Naive thymus-derived CD4-positive, alpha-beta T cell (primary cell): ENCODE measurements around the gene LARGE1. TPM values are rescaled to one million over a fixed set of nuclear protein-coding genes. Genes with fewer than 3 reads are reported as not detected.
A peak's percentile ranks its signal among the peaks of the same experiment; 100 is the strongest.

ENCODE experiments used
- ATAC-seq: fragments of 150-1000 bp; cut with Tn5 transposase; 2 replicates; pipeline ENCODE4 v1.10.0; 2021; ENCODE audit warnings: mild to moderate bottlenecking, moderate library complexity
- CTCF ChIA-PET: fragments of 350-600 bp; sonication (Branson Sonifier 250); formaldehyde crosslinking; loops from one replicate; lab custom pipeline; 2021; ENCODE audit warnings: antibody characterized with exemption; lab: Charles Lee
- POLR2A ChIA-PET: fragments of 350-600 bp; sonication (Branson Sonifier 250); formaldehyde crosslinking; loops from one replicate; lab custom pipeline; 2021; ENCODE audit warnings: antibody characterized with exemption, inconsistent platforms; lab: Charles Lee
- DNase-seq, 9 donors: peaks; one replicate each; pipeline versions ENCODE4 v3.0.0 to v3.0.0-alpha.2; 2020 to 2022; ENCODE audit warnings: mixed read lengths in 1 of 9
- H3K27ac ChIP-seq: one replicate; pipeline ENCODE4 v1.7.0; 2013; ENCODE audit warnings: mild to moderate bottlenecking, low read depth, low read length, moderate library complexity
- H3K27me3 ChIP-seq, 2 donors: one replicate each; pipeline ENCODE4 v1.7.0; 2013; ENCODE audit warnings: low read length in 2 of 2, mild to moderate bottlenecking in 2 of 2, moderate library complexity in 2 of 2; ENCODE audit not compliant: control insufficient read depth in 2 of 2, insufficient read depth in 2 of 2
- H3K36me3 ChIP-seq, 3 experiments: 1 replicate in 2 of 3; 2 replicates in 1 of 3; pipeline ENCODE4 v1.7.0; 2013; ENCODE audit warnings: low read length in 3 of 3, mild to moderate bottlenecking in 3 of 3, moderate library complexity in 1 of 3; ENCODE audit not compliant: insufficient read depth in 3 of 3, control insufficient read depth in 2 of 3
- H3K4me1 ChIP-seq, 2 donors: one replicate each; pipeline ENCODE4 v1.7.0; 2013; ENCODE audit warnings: low read length in 2 of 2, mild to moderate bottlenecking in 2 of 2, moderate library complexity in 1 of 2; ENCODE audit not compliant: control insufficient read depth in 2 of 2, insufficient read depth in 2 of 2
- H3K4me3 ChIP-seq: 2 replicates; pipeline ENCODE4 v1.7.0; 2013; ENCODE audit warnings: mild to moderate bottlenecking, low read length
- H3K9me3 ChIP-seq, 3 experiments: 1 replicate in 2 of 3; 2 replicates in 1 of 3; pipeline ENCODE4 v1.7.0; 2013; ENCODE audit warnings: low read length in 3 of 3; ENCODE audit not compliant: control insufficient read depth in 2 of 3
- H3K27ac Mint-ChIP-seq, 9 donors: one replicate each; pipeline ENCODE4 v1.8.0; 2020 to 2022; ENCODE audit warnings: mixed read lengths in 9 of 9, mild to moderate bottlenecking in 8 of 9, moderate library complexity in 5 of 9, inconsistent platforms in 2 of 9
- H3K27me3 Mint-ChIP-seq, 5 donors: one replicate each; pipeline ENCODE4 v1.8.0; 2021 to 2022; ENCODE audit warnings: mixed read lengths in 5 of 5, mild to moderate bottlenecking in 1 of 5
- H3K36me3 Mint-ChIP-seq, 5 donors: one replicate each; pipeline ENCODE4 v1.8.0; 2020 to 2022; ENCODE audit warnings: mixed read lengths in 5 of 5, mild to moderate bottlenecking in 3 of 5, inconsistent platforms in 1 of 5
- H3K4me1 Mint-ChIP-seq, 7 donors: one replicate each; pipeline ENCODE4 v1.8.0; 2020 to 2022; ENCODE audit warnings: mixed read lengths in 7 of 7, mild to moderate bottlenecking in 3 of 7, inconsistent platforms in 1 of 7
- H3K4me3 Mint-ChIP-seq, 10 donors: one replicate each; pipeline ENCODE4 v1.8.0; 2020 to 2022; ENCODE audit warnings: mild to moderate bottlenecking in 10 of 10, mixed read lengths in 10 of 10, moderate library complexity in 6 of 10, inconsistent platforms in 2 of 10
- H3K9me3 Mint-ChIP-seq, 11 donors: one replicate each; pipeline ENCODE4 v1.8.0; 2020 to 2022; ENCODE audit warnings: mixed read lengths in 11 of 11, mild to moderate bottlenecking in 4 of 11, inconsistent platforms in 1 of 11, moderate library complexity in 1 of 11
- intact Hi-C, 2 donors: fragments of 100-400 bp; cut with micrococcal nuclease; formaldehyde crosslinking; loops; one replicate each; pipeline ENCODE4 v1.15.1; 2023
- polyA plus RNA-seq, 2 donors: library from polyadenylated mRNA; unstranded; fragments of 300-500 nt; fragmentation: Illumina TruSeq; gene quantifications; one replicate each; pipeline ENCODE4 v1.2.3, GENCODE V29; 2021
- total RNA-seq, 6 experiments: library from RNA in 5 of 6; stranded (reverse) in 5 of 6; gene quantifications; 1 replicate in 5 of 6; 2 replicates in 1 of 6; pipeline ENCODE4 v1.2.3 and lab custom pipeline; 2021 to 2026

The LARGE1 gene
- total and polyA plus RNA-seq, 7 experiments from 2014 or later: 2.3 to 4.8 (median 3.0) TPM; not detected in 3

- Mint-ChIP-seq H3K27ac (no peak overlapping the region), H3K36me3 (no peaks in the 10 kb centered on the region), H3K4me3 (no peak overlapping the region), H3K27me3 (no peaks in the 10 kb centered on the region), H3K9me3 (peaks cover 0 to 19% (median 4%) of the 10 kb centered on the region in 11 donors), H3K4me1 (peaks cover 0 to 8% (median 0%) of the 10 kb centered on the region in 7 donors)
- Histone ChIP-seq H3K4me1 (no peaks in the 10 kb centered on the region), H3K4me3 (no peak overlapping the region), H3K27me3 (no peaks in the 10 kb centered on the region), H3K27ac (no peak overlapping the region), H3K9me3 (peaks cover 0 to 6% (median 0%) of the 10 kb centered on the region in 3 experiments), H3K36me3 (no peaks in the 10 kb centered on the region)
- ChIA-PET CTCF (no interaction called here), POLR2A (no interaction called here)
- intact Hi-C loops: no loop called here
- DNase-seq (no peak), ATAC-seq (no peak)
Observed at GRCh38 chr22:33519974-33520903, 400.0 kb downstream of the LARGE1 start.

DNA sequence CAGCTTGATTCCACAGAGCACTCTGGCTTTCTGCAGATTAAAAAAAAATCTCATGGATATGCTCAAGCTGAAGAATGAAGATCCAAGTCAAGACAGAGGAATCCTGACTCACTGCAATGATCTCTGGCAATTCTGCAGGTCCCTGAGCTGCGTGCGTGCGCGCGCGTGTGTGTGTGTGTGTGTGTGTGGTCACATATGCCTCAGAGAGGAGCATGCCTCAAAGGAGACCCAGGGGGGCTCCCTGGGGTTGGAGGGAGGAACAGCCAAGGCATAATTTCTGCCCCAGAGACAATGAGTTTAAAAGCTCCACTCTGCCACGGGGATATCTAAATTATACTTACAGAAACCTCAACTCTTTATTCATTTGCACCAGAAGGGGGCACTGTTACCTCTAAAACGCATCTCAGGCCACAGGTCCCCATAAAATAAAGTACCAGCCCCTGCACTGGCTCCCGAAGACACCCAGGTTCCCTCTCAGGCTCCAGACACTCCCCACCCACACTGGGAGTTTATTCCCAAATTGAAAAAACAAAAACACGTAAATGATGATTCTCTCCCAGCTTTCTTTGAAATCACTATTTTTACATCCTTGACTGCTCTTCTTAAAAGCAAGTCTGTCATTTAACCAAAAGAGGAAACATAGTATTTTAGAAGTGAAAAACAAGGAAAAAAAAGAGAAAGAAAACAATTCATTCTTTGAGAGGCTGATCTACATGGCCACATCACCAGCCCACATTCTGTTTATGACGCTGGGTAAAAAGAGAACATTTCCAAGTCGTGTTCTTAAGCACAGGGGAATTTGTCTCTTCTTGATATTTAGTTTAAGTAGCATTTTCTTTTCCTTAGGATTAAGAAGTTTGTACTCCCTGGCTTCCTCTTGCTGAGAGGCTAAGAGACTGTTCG lies 401.0 kb downstream of the LARGE1 start:
- no peak overlapping the region for H3K27ac ChIP-seq
- no peaks in the 10 kb centered on the region for H3K36me3 ChIP-seq
- ATAC-seq (no peak), DNase-seq (no peak)
- CTCF ChIA-PET: no interaction called here
- POLR2A ChIA-PET: no interaction called here
- intact Hi-C loops: no loop called here
- H3K4me3 ChIP-seq: no peak overlapping the region
- no peak overlapping the region for H3K4me3 Mint-ChIP-seq
- H3K4me1 Mint-ChIP-seq: peaks cover 0 to 8% (median 0%) of the 10 kb centered on the region in 7 donors
- peaks cover 0 to 15% (median 4%) of the 10 kb centered on the region in 11 donors for H3K9me3 Mint-ChIP-seq
- no peaks in the 10 kb centered on the region for H3K27me3 ChIP-seq
- no peaks in the 10 kb centered on the region for H3K36me3 Mint-ChIP-seq
- no peak overlapping the region for H3K27ac Mint-ChIP-seq
- no peaks in the 10 kb centered on the region for H3K27me3 Mint-ChIP-seq
- H3K4me1 ChIP-seq: no peaks in the 10 kb centered on the region
- peaks cover 0 to 6% (median 0%) of the 10 kb centered on the region in 3 experiments for H3K9me3 ChIP-seq

DNA sequence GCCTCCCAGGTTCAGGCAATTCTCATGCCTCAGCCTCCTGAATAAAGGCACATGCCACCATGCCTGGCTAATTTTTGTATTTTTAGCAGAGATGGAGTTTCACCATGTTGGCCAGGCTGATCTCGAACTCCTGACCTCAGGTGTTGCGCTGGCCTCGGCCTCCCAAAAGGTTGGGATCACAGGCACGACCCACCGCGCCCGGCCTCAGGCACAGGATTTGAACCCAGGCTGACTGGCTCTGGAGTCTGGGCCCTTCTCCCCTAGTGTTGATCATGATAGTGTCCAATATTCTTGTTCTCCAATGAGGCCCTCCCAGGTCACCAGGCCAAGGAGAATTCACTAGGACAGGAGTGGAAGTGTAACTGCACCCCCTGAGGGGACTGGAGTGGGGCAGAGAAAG lies 401.9 kb downstream of the LARGE1 start:
- H3K27me3 Mint-ChIP-seq: no peaks in the 10 kb centered on the region
- H3K4me1 Mint-ChIP-seq: peaks cover 0 to 8% (median 0%) of the 10 kb centered on the region in 7 donors
- H3K4me3 ChIP-seq: no peak overlapping the region
- H3K27ac Mint-ChIP-seq: peak overlapping the region in 1 of 9 donors; percentile 33
- H3K27me3 ChIP-seq: no peaks in the 10 kb centered on the region
- intact Hi-C loops: no loop called here
- H3K36me3 ChIP-seq: no peaks in the 10 kb centered on the region
- ATAC-seq (no peak), DNase-seq (no peak)
- H3K36me3 Mint-ChIP-seq: no peaks in the 10 kb centered on the region
- no peak overlapping the region for H3K27ac ChIP-seq
- no peak overlapping the region for H3K4me3 Mint-ChIP-seq
- peaks cover 0 to 15% (median 4%) of the 10 kb centered on the region in 11 donors for H3K9me3 Mint-ChIP-seq
- H3K9me3 ChIP-seq: peaks cover 0 to 6% (median 0%) of the 10 kb centered on the region in 3 experiments
- ChIA-PET CTCF (no interaction called here), POLR2A (no interaction called here)
- no peaks in the 10 kb centered on the region for H3K4me1 ChIP-seq

- Mint-ChIP-seq H3K36me3 (no peaks in the 10 kb centered on the region), H3K4me1 (peaks cover 0 to 6% (median 0%) of the 10 kb centered on the region in 7 donors), H3K4me3 (no peak overlapping the region), H3K27ac (peak overlapping the region in 1 of 9 donors; percentile 21), H3K9me3 (peaks cover 0 to 3% (median 0%) of the 10 kb centered on the region in 11 donors), H3K27me3 (no peaks in the 10 kb centered on the region)
- H3K36me3 ChIP-seq: no peaks in the 10 kb centered on the region
- no peak overlapping the region for H3K27ac ChIP-seq
- no peak overlapping the region for H3K4me3 ChIP-seq
- CTCF ChIA-PET: no interaction called here
- DNase-seq (no peak), ATAC-seq (no peak)
- intact Hi-C loops: no loop called here
- no peaks in the 10 kb centered on the region for H3K4me1 ChIP-seq
- no peaks in the 10 kb centered on the region for H3K27me3 ChIP-seq
- H3K9me3 ChIP-seq: no peaks in the 10 kb centered on the region
- POLR2A ChIA-PET: no interaction called here
Observed at GRCh38 chr22:33515795-33516194, 404.5 kb downstream of the LARGE1 start.

DNA sequence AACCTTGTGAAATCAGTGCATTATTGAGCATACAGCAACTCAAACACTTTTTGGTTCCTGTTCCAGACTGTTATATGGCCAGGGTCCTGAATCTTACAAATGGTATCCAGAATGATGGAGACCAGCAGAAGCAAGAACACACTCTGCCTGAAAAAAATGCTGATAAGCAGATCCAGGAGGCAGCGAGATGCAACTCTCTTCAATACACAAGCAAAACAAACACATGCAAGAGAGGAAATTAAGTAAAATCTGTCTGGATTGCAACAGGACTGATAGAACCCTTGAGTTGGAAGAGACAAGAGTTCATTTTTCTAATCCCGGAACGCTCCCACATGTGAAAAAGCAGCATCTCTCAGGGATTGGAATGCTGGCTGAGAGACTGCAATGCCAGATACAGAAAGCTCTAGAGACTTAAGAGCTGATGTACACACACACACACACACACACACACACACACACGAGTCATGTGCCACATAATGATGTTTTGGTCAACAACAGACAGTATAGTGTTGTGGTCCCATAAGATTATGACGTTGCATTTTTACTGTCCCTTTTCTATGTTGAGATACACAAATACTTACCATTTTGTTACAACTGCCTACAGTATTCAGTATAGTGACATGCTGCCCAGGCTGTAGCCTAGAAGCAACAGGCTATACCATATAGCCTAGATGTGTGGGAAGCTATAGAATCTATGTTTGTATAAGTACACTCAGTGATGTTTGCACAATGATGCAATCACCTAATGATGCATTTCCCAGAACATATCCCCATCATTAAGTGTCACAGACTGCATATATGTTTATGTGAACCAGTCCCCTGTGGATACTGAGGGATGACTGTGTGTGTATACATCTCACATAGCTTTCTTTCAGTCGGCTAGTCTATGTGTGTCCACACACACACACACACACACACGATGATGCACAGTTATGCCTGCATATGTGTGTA lies 406.6 kb downstream of the LARGE1 start:
- no peaks in the 10 kb centered on the region for H3K27me3 Mint-ChIP-seq
- no peaks in the 10 kb centered on the region for H3K27me3 ChIP-seq
- no peak overlapping the region for H3K4me3 Mint-ChIP-seq
- no peaks in the 10 kb centered on the region for H3K36me3 Mint-ChIP-seq
- no peaks in the 10 kb centered on the region for H3K9me3 ChIP-seq
- H3K4me1 Mint-ChIP-seq: no peaks in the 10 kb centered on the region
- peaks cover 0 to 3% (median 0%) of the 10 kb centered on the region in 11 donors for H3K9me3 Mint-ChIP-seq
- H3K4me3 ChIP-seq: no peak overlapping the region
- intact Hi-C loops: no loop called here
- H3K4me1 ChIP-seq: no peaks in the 10 kb centered on the region
- ChIA-PET POLR2A (no interaction called here), CTCF (no interaction called here)
- no peak overlapping the region for H3K27ac Mint-ChIP-seq
- no peak for DNase-seq
- H3K36me3 ChIP-seq: no peaks in the 10 kb centered on the region
- ATAC-seq: no peak
- H3K27ac ChIP-seq: no peak overlapping the region

- no peaks in the 10 kb centered on the region for H3K27me3 Mint-ChIP-seq
- ChIA-PET CTCF (no interaction called here), POLR2A (no interaction called here)
- intact Hi-C loops: no loop called here
- Histone ChIP-seq H3K36me3 (no peaks in the 10 kb centered on the region), H3K27me3 (no peaks in the 10 kb centered on the region), H3K27ac (no peak overlapping the region), H3K4me3 (no peak overlapping the region), H3K9me3 (no peaks in the 10 kb centered on the region), H3K4me1 (no peaks in the 10 kb centered on the region)
- peaks cover 0 to 3% (median 0%) of the 10 kb centered on the region in 11 donors for H3K9me3 Mint-ChIP-seq
- H3K27ac Mint-ChIP-seq: no peak overlapping the region
- H3K36me3 Mint-ChIP-seq: no peaks in the 10 kb centered on the region
- no peaks in the 10 kb centered on the region for H3K4me1 Mint-ChIP-seq
- DNase-seq: no peak
- H3K4me3 Mint-ChIP-seq: no peak overlapping the region
- no peak for ATAC-seq
Observed at GRCh38 chr22:33512908-33513307, 407.4 kb downstream of the LARGE1 start.
